Peyer's patch (tissue), 4 donors: ENCODE data around the gene GLT8D2. TPM values are rescaled to one million over a fixed set of nuclear protein-coding genes. Genes with fewer than 3 reads are reported as not detected.

Source experiments
- DNase-seq, 3 donors: peaks; one replicate each; pipeline ENCODE4 v3.0.0-alpha.2; 2017 to 2019
- H3K27ac ChIP-seq, 4 donors: fragments of 200-600 bp; sonication (generic); one replicate each; pipeline ENCODE4 v1.5.1; 2016 to 2019
- H3K27me3 ChIP-seq, 2 donors: fragments of 200-600 bp; sonication (generic); one replicate each; pipeline ENCODE4 v1.5.1; 2019
- H3K36me3 ChIP-seq, 3 donors: fragments of 200-600 bp; sonication (generic); one replicate each; pipeline ENCODE4 v1.5.1; 2016 to 2019
- H3K4me1 ChIP-seq, 4 donors: fragments of 200-600 bp; sonication (generic); one replicate each; pipeline ENCODE4 v1.5.1; 2016 to 2019
- H3K4me3 ChIP-seq, 4 donors: fragments of 200-600 bp; sonication (generic); 1 replicate in 3 of 4; 2 replicates in 1 of 4; pipeline ENCODE4 v1.5.1; 2016 to 2019; ENCODE audit warnings: mild to moderate bottlenecking in 1 of 4
- H3K9me3 ChIP-seq, 4 donors: fragments of 200-600 bp; sonication (generic); one replicate each; pipeline ENCODE4 v1.5.1; 2016 to 2019; ENCODE audit warnings: mild to moderate bottlenecking in 1 of 4
- CTCF ChIP-seq, 6 experiments: fragments of 450-650 bp in 4 of 6; fragments of 200-600 bp in 2 of 6; sonication (generic) in 1 of 6; IDR thresholded peaks; one replicate each; pipeline ENCODE4 v1.5.1; 2017 to 2019; ENCODE audit warnings: antibody characterized with exemption in 6 of 6, mild to moderate bottlenecking in 3 of 6, moderate library complexity in 1 of 6
- POLR2A ChIP-seq, 2 donors: fragments of 450-650 bp; IDR thresholded peaks; one replicate each; pipeline ENCODE4 v1.5.1; 2017; ENCODE audit warnings: antibody characterized with exemption in 2 of 2, mild to moderate bottlenecking in 2 of 2, moderate library complexity in 2 of 2
- total RNA-seq, 4 donors: library from RNA; depleted of rRNA; stranded (reverse); fragments of >200 nt; gene quantifications; one replicate each; pipeline ENCODE4 v1.1.0, GENCODE V29; 2016

Gene GLT8D2
- total RNA-seq, 4 donors from 2014 or later, result 3.1 to 24.8 (median 5.4) TPM

DNA sequence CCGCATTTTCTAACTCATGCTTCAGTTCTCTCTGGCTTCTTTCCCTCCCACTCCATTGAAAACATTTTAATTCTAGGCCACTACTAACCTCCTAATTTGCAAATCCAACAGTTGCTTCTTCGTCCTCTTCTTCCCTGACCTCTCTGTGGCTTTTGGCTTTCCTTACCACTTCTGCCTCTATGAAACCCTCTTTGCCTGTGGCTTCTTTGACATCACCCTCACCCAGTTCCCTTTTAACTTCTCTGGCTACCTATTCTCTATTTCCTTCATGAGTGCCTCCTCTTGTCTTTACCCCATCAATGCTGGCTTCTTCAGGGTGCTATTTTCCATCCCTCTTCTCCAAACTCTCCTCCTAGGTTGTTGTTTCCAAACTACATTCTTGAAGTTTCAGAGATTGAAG, 10.0 kb upstream of the GLT8D2 start:
- Histone ChIP-seq H3K4me1 (no peaks in the 10 kb centered on the region), H3K27me3 (no peaks in the 10 kb centered on the region), H3K9me3 (no peaks in the 10 kb centered on the region), H3K36me3 (no peaks in the 10 kb centered on the region), H3K4me3 (no peak overlapping the region), H3K27ac (no peak overlapping the region)
- no peak for DNase-seq
- TF ChIP-seq CTCF (IDR thresholded peaks at IDR 0.05) (no peak), POLR2A (IDR thresholded peaks at IDR 0.05) (no peak)

- no peak for TF ChIP-seq CTCF (IDR thresholded peaks at IDR 0.05)
- TF ChIP-seq POLR2A (IDR thresholded peaks at IDR 0.05), result no peak
- H3K4me3 ChIP-seq, result no peak overlapping the region
These were observed 8.8 kb upstream of the GLT8D2 start for GRCh38 chr12:104058802-104059201.

GRCh38 chr12:104057771-104058197, 7.8 kb upstream of the GLT8D2 start:
- Histone ChIP-seq H3K27ac (no peak overlapping the region), H3K4me3 (no peak overlapping the region), H3K27me3 (no peaks in the 10 kb centered on the region), H3K4me1 (no peaks in the 10 kb centered on the region), H3K36me3 (no peaks in the 10 kb centered on the region), H3K9me3 (no peaks in the 10 kb centered on the region)
- DNase-seq, result no peak
- no peak for TF ChIP-seq POLR2A (IDR thresholded peaks at IDR 0.05)
- peak; percentile 23 to 73 (median 61) for TF ChIP-seq CTCF (IDR thresholded peaks at IDR 0.05)

More at GRCh38 chr12:104058802-104059201, 8.8 kb upstream of the GLT8D2 start:
- no peak for DNase-seq
- no peaks in the 10 kb centered on the region for H3K4me1 ChIP-seq
- no peak overlapping the region for H3K27ac ChIP-seq
- H3K27me3 ChIP-seq, result no peaks in the 10 kb centered on the region
- no peaks in the 10 kb centered on the region for H3K9me3 ChIP-seq
- no peaks in the 10 kb centered on the region for H3K36me3 ChIP-seq

GRCh38 chr12:104056419-104056972, 6.5 kb upstream of the GLT8D2 start:
- H3K4me1 ChIP-seq, result no peaks in the 10 kb centered on the region
- no peaks in the 10 kb centered on the region for H3K27me3 ChIP-seq
- H3K9me3 ChIP-seq, result no peaks in the 10 kb centered on the region
- no peak for DNase-seq
- TF ChIP-seq CTCF (IDR thresholded peaks at IDR 0.05) (no peak), POLR2A (IDR thresholded peaks at IDR 0.05) (no peak)
- no peak overlapping the region for H3K27ac ChIP-seq
- no peak overlapping the region for H3K4me3 ChIP-seq
- no peaks in the 10 kb centered on the region for H3K36me3 ChIP-seq

DNA sequence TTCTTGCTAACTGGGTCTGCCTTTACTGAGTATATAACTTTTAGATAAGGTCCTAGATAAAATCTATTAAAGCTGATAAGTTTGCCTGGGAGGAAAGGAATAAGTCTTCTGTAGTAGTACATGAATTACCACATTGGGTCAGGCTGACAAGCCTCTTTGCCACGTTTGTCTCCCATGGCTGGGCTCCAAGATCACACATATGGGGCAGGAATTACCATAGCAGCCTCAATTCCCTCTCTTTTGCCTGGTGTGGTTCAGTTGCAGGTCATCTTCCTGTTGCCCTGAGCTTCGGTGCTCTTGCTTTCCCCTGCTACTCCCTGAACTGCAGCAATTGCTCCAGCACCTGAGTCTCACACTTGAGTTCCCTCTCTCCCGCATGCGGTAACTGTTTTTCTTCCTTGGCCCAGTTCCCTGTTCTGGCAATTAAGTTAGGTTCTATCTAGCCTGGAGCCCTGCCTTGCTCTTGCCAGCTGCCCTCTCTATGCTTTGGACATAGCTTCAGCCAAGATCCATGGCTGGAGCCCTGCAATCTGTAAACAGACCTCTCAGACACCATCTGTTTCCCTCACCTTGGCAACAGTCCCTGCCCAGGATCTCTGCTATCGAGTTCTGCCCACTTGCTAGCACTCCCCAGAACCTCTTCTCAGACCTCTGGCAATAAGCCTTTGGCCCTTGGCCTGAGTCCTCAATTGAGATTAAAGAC, 5.8 kb upstream of the GLT8D2 start:
- H3K27ac ChIP-seq, result no peak overlapping the region
- peak in 1 of 3 donors; percentile 51 for DNase-seq
- TF ChIP-seq POLR2A (IDR thresholded peaks at IDR 0.05) (no peak), CTCF (IDR thresholded peaks at IDR 0.05) (no peak)
- H3K9me3 ChIP-seq, result no peaks in the 10 kb centered on the region
- no peaks in the 10 kb centered on the region for H3K27me3 ChIP-seq
- no peaks in the 10 kb centered on the region for H3K4me1 ChIP-seq
- no peaks in the 10 kb centered on the region for H3K36me3 ChIP-seq
- H3K4me3 ChIP-seq, result no peak overlapping the region
